GM23338 (cell line): ENCODE measurements around the gene GPR87. TPM values are rescaled to one million over a fixed set of nuclear protein-coding genes. Genes with fewer than 3 reads are reported as not detected.

Experiments
- ATAC-seq: fragments of 200-7000 bp; cut with Tn5 transposase; 3 replicates; pipeline ENCODE4 v1.9.1; 2020
- DNase-seq: peaks from one replicate; pipeline ENCODE4 v3.0.0-alpha.2; 2015; ENCODE audit warnings: low spot score
- H2AFZ ChIP-seq: fragments of 200-600 bp; sonication (generic); 2 replicates; pipeline ENCODE4 v1.8.0; 2016; ENCODE audit warnings: antibody characterized with exemption, mild to moderate bottlenecking, moderate library complexity
- H3F3A ChIP-seq: fragments of 200-600 bp; sonication (generic); replicated peaks from 2 replicates; pipeline ENCODE4 v1.8.0; 2017; ENCODE audit warnings: antibody characterized with exemption, mixed run types, low read depth
- H3K27ac ChIP-seq: fragments of 200-600 bp; sonication (generic); 2 replicates; pipeline ENCODE4 v1.6.1; 2016; ENCODE audit warnings: low read depth
- H3K27me3 ChIP-seq: fragments of 200-600 bp; sonication (generic); 2 replicates; pipeline ENCODE4 v1.8.0; 2016; ENCODE audit warnings: mild to moderate bottlenecking, mixed run types, moderate library complexity; ENCODE audit not compliant: insufficient read depth
- H3K36me3 ChIP-seq: fragments of 200-600 bp; sonication (generic); 2 replicates; pipeline ENCODE4 v1.8.0; 2016; ENCODE audit warnings: mild to moderate bottlenecking; ENCODE audit not compliant: insufficient read depth
- H3K4me1 ChIP-seq: fragments of 200-600 bp; sonication (generic); 2 replicates; pipeline ENCODE4 v1.8.0; 2016; ENCODE audit warnings: mild to moderate bottlenecking, moderate library complexity; ENCODE audit not compliant: insufficient read depth
- H3K4me2 ChIP-seq: fragments of 200-600 bp; sonication (generic); 2 replicates; pipeline ENCODE4 v1.7.1; 2017; ENCODE audit warnings: mixed run types
- H3K4me3 ChIP-seq: fragments of 200-600 bp; sonication (generic); 2 replicates; pipeline ENCODE4 v1.6.1; 2016; ENCODE audit warnings: mixed run types
- H3K79me2 ChIP-seq: fragments of 200-600 bp; sonication (generic); replicated peaks from 2 replicates; pipeline ENCODE4 v1.8.0; 2017; ENCODE audit warnings: mild to moderate bottlenecking; ENCODE audit not compliant: insufficient read depth
- H3K9me2 ChIP-seq: fragments of 200-600 bp; sonication (generic); 2 replicates; pipeline ENCODE4 v1.8.0; 2017; ENCODE audit not compliant: insufficient read depth
- H4K20me1 ChIP-seq: fragments of 200-600 bp; sonication (generic); replicated peaks from 2 replicates; pipeline ENCODE4 v1.8.0; 2017; ENCODE audit warnings: mild to moderate bottlenecking; ENCODE audit not compliant: insufficient read depth
- H3K27ac Mint-ChIP-seq: 2 replicates; pipeline ENCODE4 v1.8.0; 2020; ENCODE audit warnings: inconsistent platforms, mild to moderate bottlenecking, moderate library complexity, mixed read lengths
- H3K27me3 Mint-ChIP-seq: 3 replicates; pipeline ENCODE4 v1.8.0; 2022; ENCODE audit warnings: low read depth, mild to moderate bottlenecking, moderate library complexity, mixed read lengths, inconsistent platforms; ENCODE audit not compliant: insufficient read depth, poor library complexity
- H3K36me3 Mint-ChIP-seq: 3 replicates; pipeline ENCODE4 v1.8.0; 2021; ENCODE audit warnings: low read depth, mild to moderate bottlenecking, inconsistent platforms, moderate library complexity, mixed read lengths
- H3K4me1 Mint-ChIP-seq: 3 replicates; pipeline ENCODE4 v1.8.0; 2020; ENCODE audit warnings: mild to moderate bottlenecking, inconsistent platforms, mixed read lengths
- H3K4me3 Mint-ChIP-seq: 3 replicates; pipeline ENCODE4 v1.8.0; 2021; ENCODE audit warnings: moderate library complexity, mild to moderate bottlenecking, inconsistent platforms, mixed read lengths
- H3K9me3 Mint-ChIP-seq: 3 replicates; pipeline ENCODE4 v1.8.0; 2020; ENCODE audit warnings: moderate library complexity, mild to moderate bottlenecking, inconsistent platforms, mixed read lengths
- CREB1 ChIP-seq: fragments of 250-450 bp; sonication (Bioruptor Pico); IDR thresholded peaks from 2 replicates; pipeline ENCODE4 v1.5.0; 2020; ENCODE audit warnings: low read depth, mild to moderate bottlenecking, moderate library complexity
- ETS1 ChIP-seq: IDR thresholded peaks from 2 replicates; pipeline ENCODE4 v1.6.1; 2016; ENCODE audit warnings: antibody characterized with exemption
- EZH2 ChIP-seq: fragments of 200-600 bp; sonication (generic); IDR thresholded peaks from one replicate; pipeline ENCODE4 v1.8.0; 2017; ENCODE audit warnings: antibody characterized with exemption, mild to moderate bottlenecking, low read depth; ENCODE audit not compliant: unreplicated experiment
- EZH2phosphoT487 ChIP-seq: fragments of 200-600 bp; sonication (generic); IDR thresholded peaks from one replicate; pipeline ENCODE4 v1.8.1; 2018; ENCODE audit warnings: antibody characterized with exemption; ENCODE audit not compliant: unreplicated experiment
- STAT1 ChIP-seq: IDR thresholded peaks from one replicate; pipeline ENCODE4 v1.6.1; 2016; ENCODE audit warnings: antibody characterized with exemption; ENCODE audit not compliant: unreplicated experiment
- ZNF331 ChIP-seq: fragments of 250-450 bp; sonication (Bioruptor Pico); IDR thresholded peaks from 2 replicates; pipeline ENCODE4 v1.5.0; 2020; ENCODE audit warnings: low read depth, mild to moderate bottlenecking, moderate library complexity
- ZNF462 ChIP-seq: fragments of 250-450 bp; sonication (Bioruptor Pico); IDR thresholded peaks from 2 replicates; pipeline ENCODE4 v1.5.0; 2020; ENCODE audit warnings: mild to moderate bottlenecking, moderate library complexity
- polyA plus RNA-seq: library from polyadenylated mRNA; unstranded; fragments of >200 nt; fragmentation: Nextera tagmentation; extraction: Ambion mirVana; gene quantifications from 2 replicates; pipeline ENCODE4 v1.2.1, GENCODE V29; 2016
- total RNA-seq: library from RNA; depleted of rRNA; stranded (reverse); fragments of >200 nt; shearing (Covaris generic); gene quantifications from 2 replicates; pipeline ENCODE4 v1.2.3, GENCODE V29; 2014

The GPR87 gene
- total and polyA plus RNA-seq, 2 experiments from 2014 or later = 0.21 TPM; not detected in 1

- TF ChIP-seq ZNF462 (CRISPR knock-in tag) = no peak
- no peak for TF ChIP-seq ETS1
- no peak for TF ChIP-seq ZNF331 (CRISPR knock-in tag)
- TF ChIP-seq STAT1 = no peak
Measured at GRCh38 chr3:151281671-151282324, 34.8 kb downstream of the GPR87 start (continued).

- H3K9me2 ChIP-seq = no peaks in the 10 kb centered on the region
- no peak within 1 kb of the TSS for H3K4me3 ChIP-seq
- Mint-ChIP-seq H3K27ac (no peak within 1 kb of the TSS), H3K36me3 (no peaks in the 10 kb centered on the region), H3K9me3 (no peaks in the 10 kb centered on the region), H3K27me3 (peaks cover 3% of the 10 kb centered on the region), H3K4me3 (no peak within 1 kb of the TSS), H3K4me1 (peaks cover 6% of the 10 kb centered on the region)
- H2AFZ ChIP-seq = no peak within 1 kb of the TSS
- no peaks in the 10 kb centered on the region for H3K79me2 ChIP-seq
- no peaks in the 10 kb centered on the region for H3K4me1 ChIP-seq
- DNase-seq = no peak
- H3F3A ChIP-seq = no peaks in the 10 kb centered on the region
- H3K27ac ChIP-seq = no peak within 1 kb of the TSS
- no peak within 1 kb of the TSS for H3K4me2 ChIP-seq
- H4K20me1 ChIP-seq = 0 out of 2 replicates have a peak, but pooled peaks cover 2% of the 10 kb centered on the region
- no peak for ATAC-seq
- H3K27me3 ChIP-seq = no peaks in the 10 kb centered on the region
- no peaks in the 10 kb centered on the region for H3K36me3 ChIP-seq
- TF ChIP-seq EZH2 = no peak
- TF ChIP-seq ETS1 = no peak
- no peak for TF ChIP-seq CREB1 (CRISPR knock-in tag)
- TF ChIP-seq EZH2phosphoT487 = no peak
Measured at GRCh38 chr3:151278230-151278629, 38.4 kb downstream of the GPR87 start, which contains the start of gene P2RY14. Gene P2RY14, minus strand, starts transcription at chr3:151278542. Its CDS starts 64,226 bp downstream, at chr3:151214316.
